Thyroid gland (tissue), 4 donors: Measurements from ENCODE around the gene SREBF1. TPM values are rescaled to one million over a fixed set of nuclear protein-coding genes. Genes with fewer than 3 reads are reported as not detected.

Experiments used
- DNase-seq, 2 donors: peaks; one replicate each; pipeline ENCODE4 v3.0.0-alpha.2; 2019
- H3K27ac ChIP-seq, 3 donors: fragments of 200-600 bp; sonication (generic); 1 replicate in 2 of 3; 2 replicates in 1 of 3; pipeline ENCODE4 v1.5.1; 2016 to 2019; ENCODE audit warnings: mild to moderate bottlenecking in 1 of 3, moderate library complexity in 1 of 3
- H3K27me3 ChIP-seq: fragments of 200-600 bp; sonication (generic); one replicate; pipeline ENCODE4 v1.5.1; 2019
- H3K36me3 ChIP-seq, 2 donors: fragments of 200-600 bp; sonication (generic); one replicate each; pipeline ENCODE4 v1.5.1; 2016 to 2019
- H3K4me1 ChIP-seq, 2 donors: fragments of 200-600 bp; sonication (generic); one replicate each; pipeline ENCODE4 v1.5.1; 2017 to 2019
- H3K4me3 ChIP-seq, 3 donors: fragments of 200-600 bp; sonication (generic); replicated peaks in 1 of 3; 1 replicate in 2 of 3; 2 replicates in 1 of 3; pipeline ENCODE4 v1.5.1; 2016; ENCODE audit warnings: mild to moderate bottlenecking in 1 of 3
- H3K9me3 ChIP-seq: fragments of 200-600 bp; sonication (generic); one replicate; pipeline ENCODE4 v1.5.1; 2017
- POLR2A ChIP-seq, 2 donors: fragments of 450-650 bp; IDR thresholded peaks; one replicate each; pipeline ENCODE4 v1.6.1; 2017; ENCODE audit warnings: antibody characterized with exemption in 2 of 2, mild to moderate bottlenecking in 2 of 2, moderate library complexity in 1 of 2
- WGBS, 2 donors: methylation state at CpG; one replicate each; pipeline ENCODE4 v1.1.5; 2017; 5-methylcytosine and 5-hydroxymethylcytosine counted together
- intact Hi-C: fragments of 100-400 bp; cut with DNase I; formaldehyde crosslinking; loops from one replicate; pipeline ENCODE4 v1.15.1; 2023
- total RNA-seq, 4 donors: library from RNA; depleted of rRNA; stranded (reverse); fragments of >200 nt; gene quantifications; one replicate each; pipeline ENCODE4 v1.2.3, GENCODE V29; 2016
- TF ChIP-seq, protein P1 (sequence below), 6 experiments: fragments of 200-600 bp in 3 of 6; fragments of 450-650 bp in 3 of 6; sonication (generic) in 3 of 6; IDR thresholded peaks; one replicate each; pipeline ENCODE4 v1.5.1; 2016 to 2019; ENCODE audit warnings: antibody characterized with exemption in 6 of 6, mild to moderate bottlenecking in 2 of 6, inconsistent platforms in 1 of 6, moderate library complexity in 1 of 6

The SREBF1 gene
- total RNA-seq, 4 donors from 2014 or later = 44.6 to 89.4 (median 63.0) TPM

DNA sequence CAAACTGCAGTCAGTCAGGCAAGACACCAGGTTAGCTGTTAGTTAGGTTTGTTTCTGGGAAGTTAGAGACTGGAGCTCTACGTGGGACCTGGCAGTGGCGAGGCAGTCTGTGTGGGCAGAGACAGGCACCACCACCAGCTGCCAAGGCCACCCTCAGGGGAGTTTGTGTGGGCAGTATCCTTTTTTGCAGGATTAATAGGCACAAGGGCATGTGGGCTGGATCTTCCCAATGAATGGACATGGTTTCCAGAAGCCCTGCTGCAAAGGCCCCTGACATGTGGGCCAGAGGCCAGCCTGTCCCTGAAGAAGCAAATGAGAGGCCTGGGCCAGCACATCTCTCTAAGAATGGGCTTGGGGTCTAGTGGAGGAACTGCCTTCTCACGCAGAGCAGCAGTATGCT is 19.2 kb upstream of the SREBF1 start:
- intact Hi-C loops = loop anchor here (10.0 kb wide), 1 partner anchor 179 kb away; the partner anchor contains the start of genes ATPAF2 and GID4
- peak; percentile 52 to 69 for DNase-seq
- Histone ChIP-seq H3K36me3 (no peaks in the 10 kb centered on the region), H3K4me3 (no peak overlapping the region), H3K27me3 (no peaks in the 10 kb centered on the region), H3K27ac (peak overlapping the region; percentile 63 to 76 (median 67)), H3K4me1 (peaks cover 53 to 76% of the 10 kb centered on the region in 2 donors), H3K9me3 (no peaks in the 10 kb centered on the region)
- TF ChIP-seq, protein P1, sequence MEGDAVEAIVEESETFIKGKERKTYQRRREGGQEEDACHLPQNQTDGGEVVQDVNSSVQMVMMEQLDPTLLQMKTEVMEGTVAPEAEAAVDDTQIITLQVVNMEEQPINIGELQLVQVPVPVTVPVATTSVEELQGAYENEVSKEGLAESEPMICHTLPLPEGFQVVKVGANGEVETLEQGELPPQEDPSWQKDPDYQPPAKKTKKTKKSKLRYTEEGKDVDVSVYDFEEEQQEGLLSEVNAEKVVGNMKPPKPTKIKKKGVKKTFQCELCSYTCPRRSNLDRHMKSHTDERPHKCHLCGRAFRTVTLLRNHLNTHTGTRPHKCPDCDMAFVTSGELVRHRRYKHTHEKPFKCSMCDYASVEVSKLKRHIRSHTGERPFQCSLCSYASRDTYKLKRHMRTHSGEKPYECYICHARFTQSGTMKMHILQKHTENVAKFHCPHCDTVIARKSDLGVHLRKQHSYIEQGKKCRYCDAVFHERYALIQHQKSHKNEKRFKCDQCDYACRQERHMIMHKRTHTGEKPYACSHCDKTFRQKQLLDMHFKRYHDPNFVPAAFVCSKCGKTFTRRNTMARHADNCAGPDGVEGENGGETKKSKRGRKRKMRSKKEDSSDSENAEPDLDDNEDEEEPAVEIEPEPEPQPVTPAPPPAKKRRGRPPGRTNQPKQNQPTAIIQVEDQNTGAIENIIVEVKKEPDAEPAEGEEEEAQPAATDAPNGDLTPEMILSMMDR (IDR thresholded peaks at IDR 0.05) = no peak
- no peak for TF ChIP-seq POLR2A (IDR thresholded peaks at IDR 0.05)
- WGBS, 2 donors = 36 to 41% methylated on average over 3 of the region's 3 CpGs

DNA sequence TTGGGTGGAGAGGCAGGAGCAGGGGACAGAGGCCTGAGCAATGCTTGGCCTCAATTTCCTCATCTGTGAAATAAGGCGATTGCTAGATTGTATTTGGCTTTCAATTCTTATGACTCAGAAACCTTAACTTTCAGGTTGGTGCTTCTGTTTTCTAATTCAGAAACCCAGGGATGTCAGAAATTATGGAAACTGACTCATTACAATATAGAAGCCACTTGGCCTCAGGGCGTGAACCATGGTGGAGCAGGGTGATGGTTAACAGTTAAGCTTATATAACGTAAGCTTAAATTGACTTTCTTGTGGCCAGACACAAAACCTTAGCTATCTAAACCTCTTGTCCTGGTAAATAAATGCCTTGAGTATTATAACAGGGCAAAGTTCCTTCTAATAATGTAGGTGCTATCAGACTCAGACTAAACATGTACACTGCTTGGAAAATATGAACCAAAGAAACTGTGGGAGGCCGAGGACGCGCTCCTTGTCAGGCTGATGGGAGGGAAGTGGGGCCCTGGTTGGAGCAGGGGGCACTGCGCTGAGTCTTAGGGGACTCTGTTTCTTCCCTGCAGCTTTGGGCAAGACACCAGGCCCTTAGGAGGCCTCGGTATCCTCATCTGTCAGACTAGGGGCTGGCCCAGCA is 17.1 kb upstream of the SREBF1 start:
- intact Hi-C loops = loop anchor here (10.0 kb wide), 1 partner anchor 181 kb away; the partner anchor contains the start of genes ATPAF2 and GID4
- no peak overlapping the region for H3K4me3 ChIP-seq
- no peak for DNase-seq
- H3K27ac ChIP-seq = peak overlapping the region; percentile 48 to 76 (median 67)
- H3K4me1 ChIP-seq = peaks cover 69 to 82% of the 10 kb centered on the region in 2 donors
- no peaks in the 10 kb centered on the region for H3K36me3 ChIP-seq
- H3K9me3 ChIP-seq = no peaks in the 10 kb centered on the region
- no peaks in the 10 kb centered on the region for H3K27me3 ChIP-seq
- TF ChIP-seq, protein P1 (IDR thresholded peaks at IDR 0.05) = no peak
- TF ChIP-seq POLR2A (IDR thresholded peaks at IDR 0.05) = no peak
- WGBS, 2 donors = 91 to 98% methylated on average over 8 of the region's 8 CpGs

DNA sequence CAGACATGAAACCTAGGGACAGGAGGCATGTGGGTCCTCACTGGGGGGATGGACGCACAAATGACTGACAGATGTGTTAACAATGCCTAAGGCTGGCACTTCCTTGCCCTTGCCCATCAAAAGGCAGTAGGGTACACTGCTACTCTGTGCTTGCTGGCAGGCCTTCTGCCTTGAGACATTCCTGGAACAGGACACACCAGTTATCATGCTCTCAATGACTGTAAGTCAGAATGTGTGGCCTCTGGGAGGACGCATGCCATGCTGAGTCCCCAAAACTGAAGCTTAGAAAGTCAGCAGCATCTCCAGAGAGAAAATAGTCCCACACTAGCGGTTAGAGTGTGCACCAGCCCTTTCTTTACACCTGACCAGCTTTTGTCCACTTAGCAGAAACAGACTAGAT is 16.1 kb upstream of the SREBF1 start:
- peaks cover 72 to 92% of the 10 kb centered on the region in 2 donors for H3K4me1 ChIP-seq
- intact Hi-C loops = loop anchor here (10.0 kb wide), 1 partner anchor 182 kb away; the partner anchor contains the start of genes ATPAF2 and GID4
- 60 to 69% methylated on average over 3 of the region's 3 CpGs for WGBS, 2 donors

DNA sequence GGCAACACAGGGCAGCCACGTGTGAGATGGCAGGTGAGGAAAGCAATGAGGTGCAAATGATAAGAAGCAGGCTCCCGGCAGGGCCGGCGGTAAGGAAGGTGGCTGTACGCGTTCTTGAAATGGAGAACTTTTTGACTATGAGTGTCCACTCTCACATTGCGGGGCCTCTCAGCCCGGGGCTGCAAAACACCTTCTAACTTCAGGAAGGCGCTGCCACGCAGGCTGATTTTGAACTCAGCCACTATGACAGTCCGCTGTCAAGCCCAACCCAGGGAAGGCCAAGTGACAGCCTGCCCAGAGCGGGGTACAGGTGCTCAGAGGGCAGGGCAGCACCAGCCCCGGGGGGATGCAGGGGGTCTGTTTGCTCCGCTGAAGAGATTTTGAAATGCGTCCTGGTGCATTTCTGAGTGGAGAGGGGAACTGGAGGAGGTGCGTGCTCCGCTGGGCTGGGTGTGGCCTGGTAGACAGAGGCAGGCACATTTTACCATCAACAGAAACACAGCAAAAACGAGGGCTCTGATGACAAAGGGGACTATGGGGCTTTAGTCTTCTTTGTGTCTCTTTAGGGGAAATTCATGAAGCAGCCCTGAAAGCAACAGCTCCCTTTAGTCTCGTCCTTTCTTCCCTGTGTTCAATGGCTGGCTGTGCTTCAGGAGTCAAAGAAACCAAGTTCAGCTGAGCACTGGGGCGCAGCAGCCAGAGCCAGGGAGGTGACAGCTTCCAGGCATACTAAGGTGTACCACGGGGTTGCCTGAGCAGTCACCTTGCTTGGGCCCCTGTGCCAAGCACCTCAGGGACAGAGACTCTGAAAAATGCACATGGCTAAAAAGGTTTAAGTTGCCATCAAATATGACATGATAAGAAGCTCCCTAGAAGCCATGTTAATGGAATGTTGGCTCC is 14.6 kb upstream of the SREBF1 start:
- Histone ChIP-seq H3K36me3 (peaks cover 9 to 12% of the 10 kb centered on the region in 2 donors), H3K27ac (peak overlapping the region; percentile 70 to 99 (median 76)), H3K9me3 (no peaks in the 10 kb centered on the region), H3K27me3 (no peaks in the 10 kb centered on the region), H3K4me3 (no peak overlapping the region), H3K4me1 (peaks cover 65 to 90% of the 10 kb centered on the region in 2 donors)
- 56% methylated on average over 17 to 21 of the region's 21 CpGs for WGBS, 2 donors
- intact Hi-C loops = loop anchor here (10.0 kb wide), 1 partner anchor 183 kb away; the partner anchor contains the start of genes ATPAF2 and GID4
- TF ChIP-seq, protein P1 (IDR thresholded peaks at IDR 0.05) = no peak
- peak in 1 of 2 donors; percentile 10 for TF ChIP-seq POLR2A (IDR thresholded peaks at IDR 0.05)
- peak; percentile 85 to 89 for DNase-seq

More for the DNA sequence above, 16.1 kb upstream of the SREBF1 start:
- Histone ChIP-seq H3K4me3 (no peak overlapping the region), H3K27me3 (no peaks in the 10 kb centered on the region), H3K9me3 (no peaks in the 10 kb centered on the region), H3K36me3 (no peaks in the 10 kb centered on the region), H3K27ac (peak overlapping the region; percentile 48 to 76 (median 67))
- TF ChIP-seq POLR2A (IDR thresholded peaks at IDR 0.05) = no peak
- TF ChIP-seq, protein P1 (IDR thresholded peaks at IDR 0.05) = peak in 1 of 6 experiments; percentile 17
- peak in 1 of 2 donors; percentile 36 for DNase-seq
